Thymus (tissue), 2 donors: Measurements from ENCODE around the gene MYOZ1. TPM values are rescaled to one million over a fixed set of nuclear protein-coding genes. Genes with fewer than 3 reads are reported as not detected.

Experiments
- polyA plus RNA-seq: library from polyadenylated mRNA; stranded (reverse); fragments of 200-250 nt; gene quantifications from one replicate; pipeline ENCODE4 v1.2.3, GENCODE V29; 2013
- total RNA-seq: library from RNA; stranded (reverse); fragments of 120-200 nt; gene quantifications from one replicate; pipeline ENCODE4 v1.2.4, GENCODE V29; 2013
- donor health status: healthy.

MYOZ1 gene
- total and polyA plus RNA-seq, 2 donors, result 0.61 to 0.91 TPM

Other genes with a start within 250 kb of the MYOZ1 start
- 55.7 TPM for gene ANXA7, start 227.4 kb downstream of the MYOZ1 start, total RNA-seq
- gene ANXA7, start 227.4 kb downstream of the MYOZ1 start, polyA plus RNA-seq, result 85.2 TPM
- 1.2 TPM for gene MSS51, start 207.9 kb downstream of the MYOZ1 start, total RNA-seq
- gene MSS51, start 207.9 kb downstream of the MYOZ1 start, polyA plus RNA-seq, result 4.1 TPM
- gene PPP3CB, start 145.4 kb downstream of the MYOZ1 start, total RNA-seq, result 14.7 TPM
- 49.4 TPM for gene PPP3CB, start 145.4 kb downstream of the MYOZ1 start, polyA plus RNA-seq
- gene USP54, start 50.1 kb downstream of the MYOZ1 start, total RNA-seq, result 8.2 TPM
- gene USP54, start 50.1 kb downstream of the MYOZ1 start, polyA plus RNA-seq, result 10.4 TPM
- gene SYNPO2L, start 14.6 kb upstream of the MYOZ1 start, total RNA-seq, result 0.09 TPM
- 0.21 TPM for gene SYNPO2L, start 14.6 kb upstream of the MYOZ1 start, polyA plus RNA-seq
- gene AGAP5, start 56.6 kb upstream of the MYOZ1 start, total RNA-seq, result 3.7 TPM
- gene AGAP5, start 56.6 kb upstream of the MYOZ1 start, polyA plus RNA-seq, result 9.0 TPM
- 40.2 TPM for gene SEC24C, start 102.9 kb upstream of the MYOZ1 start, total RNA-seq
- 31.4 TPM for gene SEC24C, start 102.9 kb upstream of the MYOZ1 start, polyA plus RNA-seq
- 54.7 TPM for gene CHCHD1, start 140.6 kb upstream of the MYOZ1 start, total RNA-seq
- gene CHCHD1, start 140.6 kb upstream of the MYOZ1 start, polyA plus RNA-seq, result 78.2 TPM
- gene ZSWIM8, start 144.1 kb upstream of the MYOZ1 start, total RNA-seq, result 27.1 TPM
- 106 TPM for gene ZSWIM8, start 144.1 kb upstream of the MYOZ1 start, polyA plus RNA-seq
- 29.4 TPM for gene NDST2, start 170.1 kb upstream of the MYOZ1 start, total RNA-seq
- 21.2 TPM for gene NDST2, start 170.1 kb upstream of the MYOZ1 start, polyA plus RNA-seq
- gene CAMK2G, start 233.1 kb upstream of the MYOZ1 start, total RNA-seq, result 10.5 TPM
- 17.2 TPM for gene CAMK2G, start 233.1 kb upstream of the MYOZ1 start, polyA plus RNA-seq